GM18951 (cell line): ENCODE measurements around the gene BPI.
"Not testable (repeated sequence)": the region's sequence is repeated elsewhere in the genome, so short reads cannot be mapped to it uniquely, and the experiment has no call there.

Experiments
- POLR2A ChIP-seq: IDR thresholded peaks from 4 replicates; pipeline ENCODE4 v1.6.1; 2011; ENCODE audit warnings: mild to moderate bottlenecking; ENCODE audit not compliant: insufficient read length, insufficient read depth; ENCODE audit errors: extremely low read depth
- in situ Hi-C: fragments of 300-500 bp; cut with MboI; formaldehyde crosslinking; loops from one replicate; pipeline ENCODE4 v1.12.0; 2022; ENCODE audit warnings: low sequenced_read_pairs, mixed read lengths, inconsistent platforms; ENCODE audit not compliant: unreplicated experiment

Gene BPI

DNA sequence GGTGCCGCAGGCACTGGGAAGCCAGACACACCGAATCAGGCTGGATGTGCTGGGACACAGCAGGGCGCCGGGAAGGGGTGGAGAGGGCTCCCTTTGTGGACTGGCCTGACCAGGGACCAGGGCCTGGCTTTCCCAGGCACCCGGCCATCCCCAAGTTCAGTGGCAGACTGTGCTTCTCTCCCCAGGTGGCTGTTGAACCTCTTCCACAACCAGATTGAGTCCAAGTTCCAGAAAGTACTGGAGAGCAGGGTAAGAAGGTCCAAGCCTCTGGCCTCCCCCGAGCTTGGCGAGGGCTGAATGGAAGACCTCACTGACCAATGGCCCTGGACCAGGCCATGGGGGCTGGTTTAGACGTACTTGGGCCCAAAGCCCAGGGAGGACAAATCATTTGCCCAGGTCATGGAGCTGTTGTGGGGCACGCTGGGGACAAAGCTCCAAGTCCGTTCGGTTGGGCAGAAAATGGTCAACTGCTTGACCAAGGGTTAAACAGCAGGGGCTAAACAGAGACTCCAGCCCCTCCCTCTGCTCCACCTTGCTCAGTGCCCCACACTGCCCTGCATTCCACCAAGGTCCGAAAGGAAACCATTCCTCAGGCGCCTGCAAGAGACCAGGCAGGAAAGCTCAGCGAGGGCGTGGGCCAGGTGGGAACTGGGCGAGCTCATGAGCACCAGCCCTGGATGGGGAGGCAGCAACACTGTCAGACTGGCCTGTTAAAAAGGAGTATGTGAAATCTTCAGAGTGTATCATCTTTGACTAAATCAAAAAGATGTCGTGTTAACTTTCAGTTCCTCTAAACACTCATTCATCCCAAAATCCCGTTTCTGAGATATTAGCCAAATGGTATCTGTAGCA, 51.4 kb downstream of the BPI start:
- in situ Hi-C loops: no loop called here
- TF ChIP-seq POLR2A: no peak

DNA sequence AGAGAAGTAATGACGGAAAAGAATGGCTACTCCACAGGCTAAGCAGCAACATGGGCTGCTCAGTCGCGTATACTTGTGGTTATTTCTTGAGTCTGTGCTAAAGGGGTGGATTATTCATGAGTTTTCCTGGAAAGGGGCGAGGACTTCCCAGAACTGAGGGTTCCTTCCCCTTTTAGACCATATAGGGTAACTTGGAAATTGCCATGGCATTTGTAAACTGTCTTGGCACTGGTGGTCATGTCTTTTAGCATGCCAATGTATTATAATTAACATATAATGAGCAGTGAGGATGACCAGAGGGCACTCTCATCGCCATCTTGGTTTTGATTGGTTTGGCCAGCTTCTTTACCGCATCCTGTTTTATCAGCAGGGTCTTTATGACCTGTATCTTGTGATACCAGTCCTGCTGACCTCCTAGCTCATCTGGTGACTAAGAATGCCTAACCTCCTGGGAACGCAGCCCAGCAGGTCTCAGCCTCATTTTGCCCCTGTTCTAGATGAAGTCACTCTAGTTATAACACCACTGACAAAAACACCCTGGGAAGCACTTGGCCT, 53.8 kb downstream of the BPI start:
- in situ Hi-C loops: no loop called here

DNA sequence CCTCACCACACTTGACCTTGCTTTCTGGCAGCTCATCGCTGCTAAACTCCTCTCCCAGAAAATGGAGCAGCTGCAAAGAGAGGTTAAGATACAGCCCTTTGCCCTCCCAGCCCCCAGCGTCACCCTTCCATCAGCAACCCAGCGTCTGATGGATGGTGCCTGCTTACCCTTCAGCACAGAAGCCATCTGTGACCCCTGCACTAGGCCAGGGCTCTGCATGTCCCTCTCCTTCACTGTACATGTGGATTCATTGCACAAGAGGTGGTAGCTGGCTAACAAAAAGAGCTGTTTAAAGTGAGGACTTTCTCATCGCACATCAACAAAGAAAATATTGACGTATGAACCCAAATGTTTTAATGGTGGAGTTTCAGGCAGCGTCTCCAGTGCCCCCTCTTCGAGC, 54.6 kb downstream of the BPI start:
- no peak for TF ChIP-seq POLR2A
- in situ Hi-C loops: no loop called here

More for the DNA sequence above, 53.8 kb downstream of the BPI start:
- no peak for TF ChIP-seq POLR2A

DNA sequence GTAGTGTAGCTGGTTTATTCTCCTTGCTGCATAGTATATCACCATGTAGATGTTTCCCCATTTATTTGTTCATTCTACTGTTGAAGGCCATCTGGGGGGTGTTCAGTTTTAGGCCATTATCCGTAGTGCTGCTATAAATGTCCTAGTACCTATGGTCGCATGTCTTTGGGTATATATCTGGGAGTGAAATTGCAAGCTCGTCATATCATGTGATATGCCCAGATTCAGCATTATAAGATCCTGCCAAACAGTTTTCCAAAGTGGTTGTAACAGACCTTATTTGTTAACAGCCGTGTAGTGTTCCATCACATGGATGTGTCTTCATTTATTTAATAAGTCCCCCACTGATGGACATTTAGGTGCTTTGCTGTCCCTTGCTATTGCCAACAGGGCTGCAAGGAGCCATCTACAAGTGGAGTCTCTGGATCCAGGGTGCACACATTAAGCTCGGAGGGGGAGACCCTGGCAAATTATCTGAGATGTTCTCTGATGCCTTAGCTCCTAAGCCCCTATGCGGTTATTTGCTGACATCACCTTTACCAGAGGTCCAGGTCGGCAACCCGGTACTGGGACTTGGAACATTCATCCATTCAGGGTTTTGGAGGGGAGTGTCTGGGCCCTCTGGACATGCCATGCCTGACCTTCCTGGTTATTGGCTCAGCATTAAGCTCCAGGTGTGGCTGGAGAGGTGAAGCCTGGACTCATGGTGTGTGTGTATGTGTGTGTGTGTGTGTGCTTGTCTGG, 59.2 kb downstream of the BPI start:
- in situ Hi-C loops: no loop called here
- no peak for TF ChIP-seq POLR2A

DNA sequence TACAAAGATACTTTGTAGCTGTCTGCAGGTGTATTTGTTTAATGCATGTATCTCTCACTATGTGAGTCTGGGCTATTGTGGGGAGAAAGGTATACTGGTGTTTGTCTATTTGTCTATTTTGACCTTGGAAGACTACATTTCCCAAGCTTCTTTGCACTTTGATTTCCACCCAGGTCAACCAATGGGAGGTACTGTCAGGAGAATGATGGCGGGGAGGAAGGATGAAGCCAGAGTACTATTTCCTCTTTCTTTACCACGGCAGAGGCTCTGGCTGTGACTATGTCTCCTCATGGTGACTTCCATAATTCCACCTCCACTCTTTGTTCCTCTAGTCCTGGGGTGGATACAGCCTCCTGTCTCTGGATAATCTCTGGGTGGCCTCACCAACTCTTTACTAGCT, 65.4 kb downstream of the BPI start:
- in situ Hi-C loops: no loop called here

DNA sequence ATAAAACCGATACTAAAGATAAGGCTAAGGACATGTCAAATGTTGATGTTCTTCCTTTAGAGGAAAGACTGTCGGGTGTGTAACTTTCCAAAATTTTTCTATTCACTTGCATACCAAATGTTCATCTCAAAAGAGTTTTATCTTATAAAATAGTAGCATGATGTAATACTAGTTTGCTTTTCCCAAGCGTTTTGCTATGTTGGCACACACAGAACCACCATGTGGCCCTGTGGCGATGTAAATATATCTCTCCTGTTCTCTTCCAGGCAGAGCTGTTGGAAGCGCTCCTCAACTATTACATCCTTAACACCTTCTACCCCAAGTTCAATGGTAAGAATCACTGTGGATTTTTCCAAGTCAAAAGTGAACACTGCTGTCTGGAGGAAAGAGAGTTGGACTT, 68.8 kb downstream of the BPI start:
- TF ChIP-seq POLR2A: no peak
- in situ Hi-C loops: no loop called here

More for the DNA sequence above, 65.4 kb downstream of the BPI start:
- no peak for TF ChIP-seq POLR2A

DNA sequence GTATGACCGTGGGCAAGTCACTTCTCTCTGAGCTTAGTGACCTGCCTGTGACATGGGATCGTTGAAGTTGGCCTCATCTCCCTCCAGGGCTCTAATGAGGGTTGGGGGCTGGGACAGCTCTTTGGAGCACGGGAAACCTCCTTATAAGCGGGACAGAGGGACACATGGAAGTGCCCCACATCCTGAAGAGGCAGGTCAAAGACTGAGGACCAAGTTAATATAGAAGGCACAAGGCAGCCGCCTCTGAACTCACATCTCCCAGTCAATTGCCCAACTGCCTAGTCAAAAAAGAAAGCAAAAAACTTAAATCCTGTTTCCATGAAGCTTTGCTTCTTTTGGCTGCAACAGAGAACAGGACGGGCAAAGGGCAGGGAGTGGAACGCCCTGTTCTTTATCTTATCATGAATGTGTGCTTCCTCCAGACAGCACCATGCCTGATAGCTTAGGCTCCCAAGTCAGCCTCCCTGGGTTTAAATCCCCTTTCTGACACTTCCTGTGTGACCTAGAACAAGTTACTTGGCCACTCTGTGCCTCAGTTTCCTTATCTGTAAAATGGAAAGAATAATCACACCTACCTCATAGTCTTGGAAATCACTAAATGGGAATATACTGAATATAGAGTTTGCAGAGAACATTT, 69.4 kb downstream of the BPI start:
- in situ Hi-C loops: no loop called here

DNA sequence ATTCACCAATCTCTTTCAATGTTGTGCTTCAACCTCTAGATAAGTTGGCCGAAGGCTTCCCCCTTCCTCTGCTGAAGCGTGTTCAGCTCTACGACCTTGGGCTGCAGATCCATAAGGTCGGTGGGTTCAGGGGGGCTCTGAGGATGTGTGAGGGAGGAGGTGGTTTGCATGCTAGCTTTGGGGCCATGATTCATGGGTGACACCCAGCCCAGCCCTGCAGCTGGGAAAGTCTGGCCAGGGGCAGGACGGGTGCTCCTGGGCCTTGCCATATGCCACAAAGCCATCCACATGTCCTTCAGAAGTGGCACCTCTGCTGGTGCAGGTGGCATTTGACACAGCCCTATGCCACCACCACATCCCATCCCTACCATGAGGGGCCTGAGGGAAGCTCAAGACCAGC, 69.9 kb downstream of the BPI start:
- in situ Hi-C loops: no loop called here
- TF ChIP-seq POLR2A: no peak

More for the DNA sequence above, 69.4 kb downstream of the BPI start:
- no peak for TF ChIP-seq POLR2A

DNA sequence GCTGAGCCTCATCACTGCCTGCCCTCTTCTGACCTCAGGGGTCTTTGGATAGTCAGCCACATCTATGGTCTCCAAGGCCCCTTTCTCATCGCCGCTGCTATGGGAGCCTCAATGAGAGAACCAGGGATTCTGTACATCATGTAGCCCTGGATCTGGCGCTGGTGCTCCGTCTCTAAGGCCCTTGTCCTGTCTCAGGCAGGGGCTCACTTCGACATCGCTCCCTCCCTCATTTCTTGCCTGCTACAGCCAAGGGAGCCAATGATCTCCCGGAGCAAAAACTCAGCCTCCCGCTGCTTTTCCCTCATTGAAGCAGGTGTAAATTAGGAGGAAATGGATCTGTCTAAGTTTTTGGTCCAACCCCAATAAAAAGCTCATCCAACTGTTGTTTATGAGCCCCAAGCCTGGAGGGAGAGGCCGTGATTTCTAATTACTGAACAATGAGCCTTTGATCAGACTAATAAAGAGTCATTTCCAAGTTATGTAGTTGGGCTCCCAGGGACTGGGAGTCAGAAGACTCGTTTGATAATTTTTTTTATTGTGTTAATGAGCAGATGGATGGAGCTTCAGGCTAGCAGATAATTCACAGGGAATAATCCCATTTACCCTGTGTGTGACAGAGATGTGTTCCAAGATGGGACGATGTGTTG, 73.2 kb downstream of the BPI start:
- in situ Hi-C loops: no loop called here
- TF ChIP-seq POLR2A: no peak

DNA sequence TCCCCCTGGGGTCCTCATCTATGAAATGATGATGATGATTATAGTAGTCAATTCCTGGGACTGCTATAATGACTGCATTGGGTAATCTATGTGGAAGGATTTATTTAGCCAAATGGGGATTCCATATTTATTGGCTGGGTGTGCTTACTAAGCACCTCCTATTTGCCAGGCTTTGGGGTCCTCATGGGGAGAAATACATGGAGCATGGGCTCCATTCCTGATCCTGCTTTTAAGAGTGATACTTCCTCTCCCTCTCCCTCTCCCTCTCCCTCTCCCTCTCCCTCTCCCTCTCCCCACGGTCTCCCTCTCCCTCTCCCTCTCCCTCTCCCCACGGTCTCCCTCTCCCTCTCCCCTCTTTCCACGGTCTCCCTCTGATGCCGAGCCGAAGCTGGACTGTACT, 73.9 kb downstream of the BPI start:
- in situ Hi-C loops: not testable (repeated sequence)

DNA sequence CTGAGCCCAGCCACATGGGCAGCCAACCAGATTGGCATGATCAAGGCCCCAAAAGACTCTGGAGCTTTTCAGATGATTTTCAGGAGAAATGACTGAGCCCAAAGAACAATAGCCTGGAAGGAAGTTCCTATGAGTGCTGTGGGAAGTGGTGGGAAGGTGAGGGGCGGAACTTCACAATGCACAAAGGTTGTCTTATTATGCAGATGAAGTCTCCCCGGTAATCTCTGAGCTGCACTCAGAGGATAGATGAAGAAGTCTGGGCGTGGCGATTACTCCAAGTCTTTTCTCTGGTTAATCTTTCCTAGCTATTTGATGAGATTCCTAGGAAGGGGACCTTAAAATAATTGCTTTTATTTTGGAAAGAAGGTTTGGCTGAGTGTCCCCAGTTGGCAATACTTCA, 79.2 kb downstream of the BPI start:
- in situ Hi-C loops: no loop called here
- TF ChIP-seq POLR2A: no peak

DNA sequence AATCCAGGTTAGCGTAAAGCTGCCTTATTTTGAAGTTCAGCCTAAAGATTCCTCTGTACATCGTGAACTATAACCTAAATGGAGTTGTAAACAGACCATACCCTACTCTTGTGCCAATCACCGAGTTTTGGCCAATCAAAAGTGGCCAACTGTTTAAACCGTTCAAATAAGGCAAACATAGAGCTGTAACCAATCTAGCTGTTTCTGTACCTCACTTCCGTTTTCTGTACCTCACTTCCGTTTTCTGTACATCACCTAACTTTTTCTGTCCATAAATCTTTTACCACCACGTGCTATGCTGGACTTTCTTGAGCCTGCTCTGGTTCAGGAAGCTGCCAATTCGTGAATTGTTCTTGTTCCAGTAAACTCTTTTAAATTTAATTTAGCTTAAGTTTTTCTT, 82.0 kb downstream of the BPI start:
- no peak for TF ChIP-seq POLR2A
- in situ Hi-C loops: no loop called here

DNA sequence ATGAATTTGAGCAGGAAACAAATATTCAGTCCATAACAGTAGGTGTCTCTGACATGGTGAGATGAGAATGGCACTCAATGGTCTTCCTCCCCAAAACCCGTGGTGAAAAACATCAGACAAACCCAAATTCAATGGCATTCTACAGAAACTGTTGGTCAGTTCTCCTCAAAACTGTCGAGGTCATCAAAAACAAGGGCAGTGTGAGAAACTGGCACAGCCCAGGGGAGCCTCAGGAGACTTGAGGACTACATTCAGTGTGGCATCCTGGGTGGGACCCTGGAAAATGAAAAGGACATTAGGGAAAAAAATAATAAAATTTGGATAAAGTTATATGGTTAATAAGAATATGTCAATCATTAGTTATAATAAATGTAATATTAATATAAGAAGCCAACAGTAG, 82.9 kb downstream of the BPI start:
- no peak for TF ChIP-seq POLR2A
- in situ Hi-C loops: no loop called here
